HCT116 (cell line): ENCODE results near the gene ZCCHC24.

Experiments
- CBX3 ChIP-seq: IDR thresholded peaks from 2 replicates; pipeline ENCODE4 v1.6.1; 2012; ENCODE audit warnings: low read depth
- EZH2 ChIP-seq: fragments of 200-600 bp; sonication (generic); IDR thresholded peaks from 2 replicates; pipeline ENCODE4 v1.6.1; 2017; ENCODE audit warnings: antibody characterized with exemption, mixed run types
- JUND ChIP-seq: IDR thresholded peaks from 2 replicates; pipeline ENCODE4 v1.6.1; 2012
- POLR2A ChIP-seq: IDR thresholded peaks from 2 replicates; pipeline ENCODE4 v1.7.0; 2011; ENCODE audit warnings: borderline replicate concordance; ENCODE audit not compliant: insufficient read depth, insufficient read length; ENCODE audit errors: extremely low read depth
- POLR2AphosphoS5 ChIP-seq: IDR thresholded peaks from 2 replicates; pipeline ENCODE4 v1.6.1; 2011; ENCODE audit warnings: mild to moderate bottlenecking, low read depth, low read length, moderate library complexity
- SIN3A ChIP-seq: IDR thresholded peaks from 2 replicates; pipeline ENCODE4 v1.6.1; 2012; ENCODE audit warnings: low read depth
- SP1 ChIP-seq: IDR thresholded peaks from 2 replicates; pipeline ENCODE4 v1.6.1; 2012; ENCODE audit warnings: low read depth
- TCF7L2 ChIP-seq: IDR thresholded peaks from 2 replicates; pipeline ENCODE4 v1.7.0; 2011; ENCODE audit warnings: borderline replicate concordance, inconsistent platforms; ENCODE audit not compliant: insufficient read depth, insufficient read length; ENCODE audit errors: extremely low read depth
- YY1 ChIP-seq: IDR thresholded peaks from 2 replicates; pipeline ENCODE4 v1.6.1; 2011; ENCODE audit warnings: low read length, low read depth, moderate library complexity, mild to moderate bottlenecking; ENCODE audit not compliant: insufficient replicate concordance; ENCODE audit errors: extremely low read depth
- ZNF274 ChIP-seq: fragments of 200-500 bp; sonication (Bioruptor generic); IDR thresholded peaks from 2 replicates; pipeline ENCODE4 v1.6.1; 2014; ENCODE audit warnings: mild to moderate bottlenecking, low read depth, low read length, inconsistent platforms
- TF ChIP-seq, protein P1 (sequence below), 3 experiments: fragments of 200-600 bp in 1 of 3; sonication (generic) in 1 of 3; IDR thresholded peaks in 2 of 3; conservative IDR thresholded peaks in 1 of 3; 2 replicates each; pipeline ENCODE4 v1.5.1; 2012 to 2017; ENCODE audit warnings: low read depth in 2 of 3, low read length in 2 of 3, antibody characterized with exemption in 1 of 3, borderline replicate concordance in 1 of 3, control low read depth in 1 of 3, mild to moderate bottlenecking in 1 of 3, mixed read lengths in 1 of 3, mixed run types in 1 of 3, moderate library complexity in 1 of 3; ENCODE audit not compliant: insufficient read depth in 1 of 3
- TF ChIP-seq, protein P2 (sequence below): IDR thresholded peaks from 2 replicates; pipeline ENCODE4 v1.6.1; 2012
- TF ChIP-seq, protein P3 (sequence below): IDR thresholded peaks from 2 replicates; pipeline ENCODE4 v1.6.1; 2012; ENCODE audit warnings: low read depth
- TF ChIP-seq, protein P4 (sequence below): IDR thresholded peaks from 2 replicates; pipeline ENCODE4 v1.6.1; 2012

DNA sequence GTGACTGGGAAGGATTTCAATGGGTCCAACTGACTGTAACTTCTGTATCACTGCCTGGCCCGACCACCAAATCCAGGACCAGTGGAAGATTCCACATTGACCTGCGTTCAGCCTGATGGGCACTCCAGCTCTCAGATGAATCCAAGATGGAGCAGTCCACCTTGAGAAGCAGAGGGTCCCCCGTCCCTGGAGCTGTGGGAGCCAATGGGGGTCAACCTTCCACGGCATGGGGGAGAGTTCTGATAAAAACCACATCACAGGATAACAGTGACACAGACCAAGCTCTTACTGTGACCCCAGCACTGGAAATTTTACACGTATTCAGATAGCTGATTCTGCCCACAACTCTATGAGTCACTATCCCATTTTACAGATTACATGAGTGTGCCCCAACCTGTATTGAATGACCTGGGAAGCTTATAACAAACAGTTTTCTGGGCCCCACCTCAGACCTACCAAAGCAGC is 11.2 kb downstream of the ZCCHC24 start:
- TF ChIP-seq, protein P1, sequence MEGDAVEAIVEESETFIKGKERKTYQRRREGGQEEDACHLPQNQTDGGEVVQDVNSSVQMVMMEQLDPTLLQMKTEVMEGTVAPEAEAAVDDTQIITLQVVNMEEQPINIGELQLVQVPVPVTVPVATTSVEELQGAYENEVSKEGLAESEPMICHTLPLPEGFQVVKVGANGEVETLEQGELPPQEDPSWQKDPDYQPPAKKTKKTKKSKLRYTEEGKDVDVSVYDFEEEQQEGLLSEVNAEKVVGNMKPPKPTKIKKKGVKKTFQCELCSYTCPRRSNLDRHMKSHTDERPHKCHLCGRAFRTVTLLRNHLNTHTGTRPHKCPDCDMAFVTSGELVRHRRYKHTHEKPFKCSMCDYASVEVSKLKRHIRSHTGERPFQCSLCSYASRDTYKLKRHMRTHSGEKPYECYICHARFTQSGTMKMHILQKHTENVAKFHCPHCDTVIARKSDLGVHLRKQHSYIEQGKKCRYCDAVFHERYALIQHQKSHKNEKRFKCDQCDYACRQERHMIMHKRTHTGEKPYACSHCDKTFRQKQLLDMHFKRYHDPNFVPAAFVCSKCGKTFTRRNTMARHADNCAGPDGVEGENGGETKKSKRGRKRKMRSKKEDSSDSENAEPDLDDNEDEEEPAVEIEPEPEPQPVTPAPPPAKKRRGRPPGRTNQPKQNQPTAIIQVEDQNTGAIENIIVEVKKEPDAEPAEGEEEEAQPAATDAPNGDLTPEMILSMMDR (IDR thresholded peaks at IDR 0.05 in 2 of 3, conservative IDR thresholded peaks at IDR 0.05 in 1 of 3; ENCODE audit: borderline replicate concordance in 1 of 3, insufficient read depth in 1 of 3, low read depth in 2 of 3, low read length in 2 of 3): no peak
- TF ChIP-seq, protein P2, sequence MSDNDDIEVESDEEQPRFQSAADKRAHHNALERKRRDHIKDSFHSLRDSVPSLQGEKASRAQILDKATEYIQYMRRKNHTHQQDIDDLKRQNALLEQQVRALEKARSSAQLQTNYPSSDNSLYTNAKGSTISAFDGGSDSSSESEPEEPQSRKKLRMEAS: no peak
- no peak for TF ChIP-seq POLR2AphosphoS5
- no peak for TF ChIP-seq JUND
- TF ChIP-seq YY1: no peak
- no peak for TF ChIP-seq POLR2A
- no peak for TF ChIP-seq CBX3
- no peak for TF ChIP-seq TCF7L2
- TF ChIP-seq, protein P3, sequence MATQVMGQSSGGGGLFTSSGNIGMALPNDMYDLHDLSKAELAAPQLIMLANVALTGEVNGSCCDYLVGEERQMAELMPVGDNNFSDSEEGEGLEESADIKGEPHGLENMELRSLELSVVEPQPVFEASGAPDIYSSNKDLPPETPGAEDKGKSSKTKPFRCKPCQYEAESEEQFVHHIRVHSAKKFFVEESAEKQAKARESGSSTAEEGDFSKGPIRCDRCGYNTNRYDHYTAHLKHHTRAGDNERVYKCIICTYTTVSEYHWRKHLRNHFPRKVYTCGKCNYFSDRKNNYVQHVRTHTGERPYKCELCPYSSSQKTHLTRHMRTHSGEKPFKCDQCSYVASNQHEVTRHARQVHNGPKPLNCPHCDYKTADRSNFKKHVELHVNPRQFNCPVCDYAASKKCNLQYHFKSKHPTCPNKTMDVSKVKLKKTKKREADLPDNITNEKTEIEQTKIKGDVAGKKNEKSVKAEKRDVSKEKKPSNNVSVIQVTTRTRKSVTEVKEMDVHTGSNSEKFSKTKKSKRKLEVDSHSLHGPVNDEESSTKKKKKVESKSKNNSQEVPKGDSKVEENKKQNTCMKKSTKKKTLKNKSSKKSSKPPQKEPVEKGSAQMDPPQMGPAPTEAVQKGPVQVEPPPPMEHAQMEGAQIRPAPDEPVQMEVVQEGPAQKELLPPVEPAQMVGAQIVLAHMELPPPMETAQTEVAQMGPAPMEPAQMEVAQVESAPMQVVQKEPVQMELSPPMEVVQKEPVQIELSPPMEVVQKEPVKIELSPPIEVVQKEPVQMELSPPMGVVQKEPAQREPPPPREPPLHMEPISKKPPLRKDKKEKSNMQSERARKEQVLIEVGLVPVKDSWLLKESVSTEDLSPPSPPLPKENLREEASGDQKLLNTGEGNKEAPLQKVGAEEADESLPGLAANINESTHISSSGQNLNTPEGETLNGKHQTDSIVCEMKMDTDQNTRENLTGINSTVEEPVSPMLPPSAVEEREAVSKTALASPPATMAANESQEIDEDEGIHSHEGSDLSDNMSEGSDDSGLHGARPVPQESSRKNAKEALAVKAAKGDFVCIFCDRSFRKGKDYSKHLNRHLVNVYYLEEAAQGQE: no peak
- no peak for TF ChIP-seq ZNF274
- TF ChIP-seq, protein P4, sequence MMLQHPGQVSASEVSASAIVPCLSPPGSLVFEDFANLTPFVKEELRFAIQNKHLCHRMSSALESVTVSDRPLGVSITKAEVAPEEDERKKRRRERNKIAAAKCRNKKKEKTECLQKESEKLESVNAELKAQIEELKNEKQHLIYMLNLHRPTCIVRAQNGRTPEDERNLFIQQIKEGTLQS: no peak
- no peak for TF ChIP-seq SIN3A
- no peak for TF ChIP-seq EZH2
- TF ChIP-seq SP1: no peak
